Right lobe of liver (tissue), 4 donors: ENCODE data around the gene CLEC18A.

ENCODE experiments used
- CTCF ChIP-seq, 4 donors: fragments of 200-600 bp in 3 of 4; fragments of 450-650 bp in 1 of 4; IDR thresholded peaks; one replicate each; pipeline versions ENCODE4 v1.5.1 to v1.8.0; 2016 to 2022; ENCODE audit warnings: antibody characterized with exemption in 4 of 4, mild to moderate bottlenecking in 2 of 4
- POLR2A ChIP-seq: fragments of 450-650 bp; IDR thresholded peaks from one replicate; pipeline ENCODE4 v1.6.1; 2017; ENCODE audit warnings: antibody characterized with exemption, mild to moderate bottlenecking
- donor health status: DM: no; HTN: no; CAD: no.
- donor health status: DM: no; HTN: no; CAD: no.
- donor health status: DM: no; HTN: yes; CAD: no.

- no peak for TF ChIP-seq CTCF (IDR thresholded peaks at IDR 0.05)
- TF ChIP-seq POLR2A, result no peak
Measured at GRCh38 chr16:69910964-69911363, 40.2 kb upstream of the CLEC18A start.
